Activated T-cell treated with anti-CD3 and anti-CD28 coated beads for 4 hours (primary cell): ENCODE data around the gene EYS.
"Not testable (repeated sequence)": the region's sequence is repeated elsewhere in the genome, so short reads cannot be mapped to it uniquely, and the experiment has no call there.

Experiments
- DNase-seq: peaks from one replicate; pipeline ENCODE4 v3.0.0-alpha.2; 2020

EYS gene

GRCh38 chr6:64000818-64001491, 1706.1 kb downstream of the EYS start:
- no peak for DNase-seq

- DNase-seq = no peak
Measured at GRCh38 chr6:63999613-64000012, 1707.4 kb downstream of the EYS start.

GRCh38 chr6:63998991-63999390, 1708.0 kb downstream of the EYS start:
- DNase-seq = no peak

DNA sequence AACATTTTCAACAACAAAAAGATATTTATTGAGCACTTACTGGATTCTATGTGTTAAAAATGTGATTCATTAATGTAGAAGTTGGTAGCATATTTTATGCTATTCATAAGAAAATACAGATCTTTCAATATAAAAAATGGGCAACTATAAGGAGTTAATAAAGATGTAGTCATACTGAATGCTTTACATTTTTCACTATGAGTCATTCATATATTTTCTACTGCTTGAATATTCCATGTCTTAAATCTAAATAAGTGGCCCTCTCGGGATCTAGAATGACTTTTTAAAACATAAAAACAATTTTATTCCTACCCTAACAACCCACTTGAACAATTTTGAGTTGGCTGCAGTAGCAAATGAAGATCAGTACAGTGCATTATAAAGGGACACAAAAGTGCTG, 1709.3 kb downstream of the EYS start:
- DNase-seq = no peak

- DNase-seq = no peak
Measured at GRCh38 chr6:63997221-63997620, 1709.8 kb downstream of the EYS start.

DNA sequence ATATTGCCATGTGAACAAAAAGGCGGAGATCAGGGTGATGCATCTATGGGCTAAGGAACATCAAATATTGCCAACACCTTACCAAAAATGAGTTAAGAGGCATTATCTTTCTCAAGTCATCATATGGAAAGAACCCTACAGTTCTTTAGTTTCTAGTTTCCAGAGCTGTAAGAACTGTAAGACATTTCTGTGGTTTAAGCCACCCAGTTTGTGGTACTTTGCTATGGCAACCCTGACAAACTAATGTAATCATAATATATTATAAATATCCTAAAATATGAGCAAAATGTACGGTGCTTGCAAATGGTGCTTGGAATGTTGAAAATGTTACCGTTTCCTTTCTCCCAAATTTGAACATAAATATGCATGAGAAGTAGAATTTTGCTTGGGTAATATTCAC, 1721.8 kb downstream of the EYS start:
- DNase-seq = no peak

DNA sequence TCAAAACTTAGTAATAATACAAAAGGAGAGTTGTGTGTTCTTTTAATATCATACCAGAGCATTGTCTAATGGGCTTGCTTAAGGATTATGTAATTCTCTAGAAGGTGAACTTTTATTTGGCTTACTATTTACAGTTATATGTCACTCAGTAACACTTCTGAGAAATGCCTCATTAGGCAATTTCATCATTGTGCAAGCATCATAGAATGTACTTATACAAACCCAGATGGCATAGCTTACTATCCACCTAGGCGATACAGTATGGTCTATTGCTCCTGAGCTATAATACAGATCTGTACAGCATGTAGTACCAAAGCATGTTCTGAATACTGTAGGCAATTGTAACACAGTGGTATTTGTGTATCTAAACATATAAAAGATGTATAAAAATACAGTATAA, 1731.3 kb downstream of the EYS start:
- DNase-seq = no peak

- DNase-seq = no peak
Measured at GRCh38 chr6:63968650-63969049, 1738.4 kb downstream of the EYS start.

DNA sequence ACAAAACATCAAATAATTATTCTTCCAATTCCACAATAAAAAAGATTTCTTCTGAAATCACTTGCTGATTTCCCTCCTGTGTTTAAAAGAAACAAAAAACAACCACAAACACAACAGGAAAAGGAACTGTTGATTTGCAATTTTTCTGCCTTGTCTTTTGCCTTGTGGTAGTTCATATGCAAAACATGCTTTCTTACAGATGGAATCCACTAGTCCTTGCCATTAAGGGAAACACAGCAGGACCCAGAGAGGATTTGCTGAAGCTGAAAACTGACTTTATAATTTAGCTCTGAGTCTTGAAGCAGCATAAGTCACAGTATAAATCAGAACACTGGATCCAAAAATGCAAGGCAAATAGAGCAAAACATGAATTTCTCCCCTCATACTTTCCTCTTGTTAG, 1742.7 kb downstream of the EYS start:
- DNase-seq = no peak

- no peak for DNase-seq
Measured at GRCh38 chr6:63963769-63964315, 1743.2 kb downstream of the EYS start.

GRCh38 chr6:63953336-63954021, 1753.5 kb downstream of the EYS start:
- not testable (repeated sequence) for DNase-seq

DNA sequence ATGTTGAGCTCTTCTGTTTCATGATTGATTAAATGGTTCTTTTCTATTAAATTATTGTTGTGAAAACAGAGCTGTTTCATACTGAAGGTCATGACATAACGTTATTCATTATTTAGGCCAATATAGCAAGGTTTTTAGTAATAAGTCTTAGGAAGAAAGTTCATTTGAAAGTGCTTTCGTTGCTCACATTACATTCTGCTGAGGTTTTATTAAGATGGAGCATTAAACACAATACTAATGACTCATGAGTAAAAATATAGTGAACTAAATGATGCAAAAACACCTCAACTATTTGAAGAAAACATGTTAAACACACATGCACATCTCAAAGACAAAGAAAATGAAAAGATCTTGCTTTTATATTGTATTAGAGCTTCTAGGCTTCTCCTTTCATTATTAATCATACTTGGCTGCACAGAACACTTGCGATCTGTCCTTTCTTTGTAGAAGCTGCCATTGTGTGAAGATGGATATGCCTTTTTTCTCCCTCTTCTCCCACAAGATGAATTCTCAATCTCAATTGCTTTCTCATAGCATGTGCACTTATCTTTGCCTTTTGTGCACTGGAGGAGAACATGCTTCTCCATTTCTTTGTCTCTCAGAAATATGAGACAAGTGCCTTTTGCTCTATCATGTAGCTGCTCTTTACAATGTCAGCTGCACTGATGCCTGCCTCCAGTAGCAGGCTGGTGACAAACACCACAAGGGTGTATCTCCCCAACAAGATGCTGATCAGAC, 1759.1 kb downstream of the EYS start:
- no peak for DNase-seq

GRCh38 chr6:63945987-63946386, 1761.0 kb downstream of the EYS start:
- no peak for DNase-seq

GRCh38 chr6:63943826-63944225, 1763.2 kb downstream of the EYS start:
- no peak for DNase-seq

DNA sequence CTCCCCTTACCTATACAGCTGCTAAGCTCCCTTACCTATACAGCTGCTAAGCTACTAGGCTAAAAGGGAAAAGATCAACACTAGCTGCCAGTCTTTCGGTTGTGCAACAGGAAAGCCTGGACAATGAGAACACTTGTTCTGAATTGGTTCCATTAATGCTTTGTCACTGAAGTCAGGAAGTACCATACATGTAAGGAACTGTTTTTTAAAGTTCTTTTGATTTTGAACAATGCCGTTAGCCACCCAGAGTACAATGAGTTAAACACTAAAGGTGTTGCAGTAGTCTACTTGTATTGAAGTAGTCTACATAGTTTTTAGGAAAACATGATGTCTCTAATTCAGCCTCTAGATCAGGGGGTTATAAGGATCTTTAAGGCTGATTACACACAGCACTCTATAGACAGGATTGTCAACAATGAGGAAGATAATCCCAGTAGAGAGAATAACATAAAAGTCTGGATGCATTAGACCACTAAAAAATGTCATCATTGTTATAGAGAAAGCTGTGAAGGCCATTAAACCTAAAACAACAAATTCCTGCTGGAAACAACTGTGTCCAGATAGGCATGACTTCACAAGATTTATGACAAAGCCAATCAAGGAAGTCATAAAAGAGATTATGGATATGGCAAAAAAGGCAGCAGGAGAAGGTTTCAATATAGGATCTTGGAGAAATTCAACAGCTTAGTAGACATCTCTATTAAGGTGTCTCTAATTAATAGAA, 1765.1 kb downstream of the EYS start:
- no peak for DNase-seq

DNA sequence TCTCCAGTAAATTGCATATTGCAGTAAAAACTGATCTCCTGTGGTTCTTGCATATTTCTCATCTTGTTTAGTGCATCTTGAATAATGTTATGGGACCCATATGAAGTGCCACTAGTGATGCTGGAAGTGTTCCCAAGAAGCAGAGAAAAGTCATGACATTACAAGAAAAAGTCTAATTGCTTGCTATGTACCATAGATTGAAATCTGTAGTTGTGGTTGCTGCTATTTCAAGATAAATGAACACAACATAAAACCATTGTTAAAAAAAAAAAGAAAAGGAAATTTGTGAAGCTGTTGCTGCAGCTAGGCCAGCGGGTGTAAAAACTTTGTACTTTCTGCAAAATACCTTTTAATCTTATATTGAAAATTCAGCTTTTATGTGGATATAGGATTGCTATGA, 1767.0 kb downstream of the EYS start:
- no peak for DNase-seq

GRCh38 chr6:63936399-63936798, 1770.6 kb downstream of the EYS start:
- no peak for DNase-seq

DNA sequence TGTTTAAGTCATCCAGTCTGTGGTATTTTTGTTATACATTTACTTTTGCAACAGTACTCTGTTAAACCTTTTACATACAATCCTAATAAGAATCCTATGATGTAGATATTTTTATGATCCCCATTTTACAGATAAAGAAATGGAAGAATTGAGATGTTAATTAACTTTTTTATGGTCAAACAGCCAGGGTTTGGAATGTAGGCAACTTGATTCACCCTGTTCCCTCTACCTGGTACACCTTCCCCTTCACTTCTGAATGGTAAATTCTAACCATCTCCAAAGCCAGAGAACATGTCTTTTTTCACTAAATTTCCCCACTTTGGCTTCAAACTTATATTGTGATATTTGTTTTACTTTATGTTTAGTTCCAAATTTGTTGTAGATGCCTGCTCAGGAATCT, 1771.3 kb downstream of the EYS start:
- DNase-seq = no peak

DNA sequence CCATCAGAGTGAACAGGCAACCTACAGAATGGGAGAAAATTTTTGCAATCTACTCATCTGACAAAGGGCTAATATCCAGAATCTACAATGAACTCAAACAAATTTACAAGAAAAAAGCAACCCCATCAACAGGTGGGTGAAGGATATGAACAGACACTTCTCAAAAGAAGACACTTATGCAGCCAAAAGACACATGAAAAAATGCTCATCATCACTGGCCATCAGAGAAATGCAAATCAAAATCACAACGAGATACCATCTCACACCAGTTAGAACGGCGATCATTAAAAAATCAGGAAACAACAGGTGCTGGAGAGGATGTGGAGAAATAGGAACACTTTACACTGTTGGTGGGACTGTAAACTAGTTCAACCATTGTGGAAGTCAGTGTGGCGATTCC, 1773.1 kb downstream of the EYS start:
- DNase-seq = not testable (repeated sequence)

DNA sequence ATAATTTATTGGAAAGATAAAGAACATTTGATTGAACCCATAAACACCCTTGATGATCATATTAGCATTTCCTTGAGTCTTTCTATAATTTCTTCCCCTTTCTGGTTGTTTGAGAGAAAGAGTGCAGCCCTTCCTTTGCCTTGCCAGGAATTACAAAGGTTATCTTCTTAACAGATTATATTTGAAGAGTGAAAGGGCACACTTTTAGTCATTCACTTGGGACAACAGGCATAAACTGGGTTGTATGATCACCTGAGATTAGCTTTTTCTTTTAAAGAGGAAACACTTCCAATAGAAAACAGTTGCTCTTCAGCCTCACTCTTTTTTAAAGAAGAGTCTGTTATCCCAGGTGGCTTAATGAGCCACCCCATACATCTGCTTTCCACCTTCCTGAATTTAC, 1776.2 kb downstream of the EYS start:
- no peak for DNase-seq

GRCh38 chr6:63929111-63929510, 1777.9 kb downstream of the EYS start:
- DNase-seq = no peak

DNA sequence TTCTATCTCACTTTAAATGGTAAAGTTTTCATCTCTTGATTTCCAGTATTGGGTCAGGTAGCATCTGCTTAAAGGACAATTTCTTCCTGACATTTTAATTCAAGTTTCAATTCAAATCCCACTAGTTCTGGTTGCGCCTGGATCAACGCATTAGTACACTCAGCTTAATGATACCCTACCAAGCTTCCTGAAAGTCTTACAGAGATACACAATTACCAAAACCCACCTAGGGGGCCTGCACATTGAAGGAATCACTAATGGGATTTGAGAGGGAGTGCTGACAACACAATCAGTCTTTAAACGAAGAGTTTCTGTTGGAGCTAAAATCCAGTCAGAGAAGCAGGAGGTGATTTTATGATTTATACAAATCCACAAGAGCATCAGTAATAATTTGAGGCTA, 1778.4 kb downstream of the EYS start:
- no peak for DNase-seq
